Loucy (cell line): ENCODE data around the gene VPS9D1.

Experiments
- H2AFZ ChIP-seq: fragments of 200-600 bp; sonication (generic); 2 replicates; pipeline ENCODE4 v1.6.0; 2016; ENCODE audit warnings: antibody characterized with exemption, mild to moderate bottlenecking, low read length, moderate library complexity
- H3F3A ChIP-seq: fragments of 200-600 bp; 2 replicates; pipeline ENCODE4 v1.6.0; 2016; ENCODE audit warnings: antibody characterized with exemption, low read depth, mild to moderate bottlenecking
- H3K27me3 ChIP-seq: fragments of 200-600 bp; sonication (generic); 2 replicates; pipeline ENCODE4 v1.6.1; 2014; ENCODE audit warnings: low read length, mild to moderate bottlenecking; ENCODE audit not compliant: insufficient read depth, poor library complexity, severe bottlenecking
- H3K36me3 ChIP-seq: fragments of 200-600 bp; sonication (generic); 2 replicates; pipeline ENCODE4 v1.6.1; 2016; ENCODE audit warnings: low read length; ENCODE audit not compliant: insufficient read depth
- H3K4me1 ChIP-seq: fragments of 200-600 bp; sonication (generic); 2 replicates; pipeline ENCODE4 v1.5.1; 2014; ENCODE audit warnings: low read length, mild to moderate bottlenecking; ENCODE audit not compliant: insufficient read depth, poor library complexity, severe bottlenecking
- H3K4me2 ChIP-seq: fragments of 200-600 bp; sonication (generic); 2 replicates; pipeline ENCODE4 v1.6.0; 2014; ENCODE audit warnings: antibody characterized with exemption, low read length, low read depth, mild to moderate bottlenecking; ENCODE audit not compliant: poor library complexity, severe bottlenecking
- H3K4me3 ChIP-seq: fragments of 200-600 bp; sonication (generic); 2 replicates; pipeline ENCODE4 v1.5.1; 2014; ENCODE audit warnings: low read length, mild to moderate bottlenecking, mixed read lengths; ENCODE audit not compliant: poor library complexity, severe bottlenecking
- H3K79me2 ChIP-seq: fragments of 200-600 bp; sonication (generic); 2 replicates; pipeline ENCODE4 v1.6.1; 2014; ENCODE audit warnings: low read length; ENCODE audit not compliant: insufficient read depth
- H3K9ac ChIP-seq: fragments of 200-600 bp; sonication (generic); 2 replicates; pipeline ENCODE4 v1.6.0; 2014; ENCODE audit warnings: mild to moderate bottlenecking, low read depth, low read length, moderate library complexity; ENCODE audit not compliant: poor library complexity, severe bottlenecking
- H3K9me2 ChIP-seq: fragments of 200-600 bp; sonication (generic); replicated peaks from 2 replicates; pipeline ENCODE4 v1.6.1; 2016; ENCODE audit warnings: low read depth, low read length, mixed read lengths
- H3K9me3 ChIP-seq: fragments of 200-600 bp; sonication (generic); 2 replicates; pipeline ENCODE4 v1.6.1; 2014; ENCODE audit warnings: mild to moderate bottlenecking, antibody characterized with exemption, low read length, low read depth; ENCODE audit not compliant: insufficient read depth
- H4K20me1 ChIP-seq: fragments of 200-600 bp; sonication (generic); 2 replicates; pipeline ENCODE4 v1.6.0; 2014; ENCODE audit warnings: antibody characterized with exemption, low read length, mild to moderate bottlenecking; ENCODE audit not compliant: insufficient read depth, poor library complexity, severe bottlenecking
- CTCF ChIP-seq: fragments of 200-600 bp; sonication (generic); conservative IDR thresholded peaks from 2 replicates; pipeline ENCODE4 v1.5.1; 2014; ENCODE audit warnings: mild to moderate bottlenecking, antibody characterized with exemption, low read length
- EZH2phosphoT487 ChIP-seq: fragments of 200-600 bp; IDR thresholded peaks from 2 replicates; pipeline ENCODE4 v1.6.1; 2018; ENCODE audit warnings: antibody characterized with exemption, mild to moderate bottlenecking, moderate library complexity, borderline replicate concordance

Gene VPS9D1

GRCh38 chr16:89749637-89750036, 28.9 kb upstream of the VPS9D1 start:
- H2AFZ ChIP-seq: no peak overlapping the region
- TF ChIP-seq CTCF (no peak), EZH2phosphoT487 (no peak)
- no peaks in the 10 kb centered on the region for H3K79me2 ChIP-seq
- no peaks in the 10 kb centered on the region for H3K27me3 ChIP-seq
- H3F3A ChIP-seq: no peaks in the 10 kb centered on the region
- no peaks in the 10 kb centered on the region for H3K9me2 ChIP-seq
- H3K36me3 ChIP-seq: peaks cover 31% of the 10 kb centered on the region; the same call in 1 of the 2 replicates
- H4K20me1 ChIP-seq: no peaks in the 10 kb centered on the region
- no peak overlapping the region for H3K9ac ChIP-seq
- H3K4me2 ChIP-seq: no peak overlapping the region
- no peak overlapping the region for H3K4me3 ChIP-seq
- H3K4me1 ChIP-seq: no peaks in the 10 kb centered on the region
- no peaks in the 10 kb centered on the region for H3K9me3 ChIP-seq

GRCh38 chr16:89748921-89749320, 28.2 kb upstream of the VPS9D1 start:
- Histone ChIP-seq H3K4me3 (no peak overlapping the region), H2AFZ (no peak overlapping the region), H3K4me2 (no peak overlapping the region), H3K9ac (no peak overlapping the region), H3K36me3 (peaks cover 31% of the 10 kb centered on the region; the same call in 1 of the 2 replicates), H3K9me3 (no peaks in the 10 kb centered on the region), H3K27me3 (no peaks in the 10 kb centered on the region), H3K4me1 (no peaks in the 10 kb centered on the region), H3K9me2 (no peaks in the 10 kb centered on the region), H3K79me2 (no peaks in the 10 kb centered on the region), H3F3A (no peaks in the 10 kb centered on the region), H4K20me1 (no peaks in the 10 kb centered on the region)
- TF ChIP-seq CTCF (no peak), EZH2phosphoT487 (no peak)

GRCh38 chr16:89748076-89748475, 27.4 kb upstream of the VPS9D1 start:
- H3K4me2 ChIP-seq: no peak overlapping the region
- no peak overlapping the region for H3K9ac ChIP-seq
- TF ChIP-seq EZH2phosphoT487 (no peak), CTCF (no peak)
- H3K36me3 ChIP-seq: peaks cover 31% of the 10 kb centered on the region; the same call in 1 of the 2 replicates
- no peaks in the 10 kb centered on the region for H3F3A ChIP-seq
- H3K4me1 ChIP-seq: no peaks in the 10 kb centered on the region
- no peaks in the 10 kb centered on the region for H3K9me2 ChIP-seq
- H3K9me3 ChIP-seq: no peaks in the 10 kb centered on the region
- no peaks in the 10 kb centered on the region for H4K20me1 ChIP-seq
- H3K79me2 ChIP-seq: no peaks in the 10 kb centered on the region
- H2AFZ ChIP-seq: no peak overlapping the region
- no peak overlapping the region for H3K4me3 ChIP-seq
- H3K27me3 ChIP-seq: no peaks in the 10 kb centered on the region
